Keratinocyte (primary cell): ENCODE measurements around the gene SLC41A3. TPM values are rescaled to one million over a fixed set of nuclear protein-coding genes. Genes with fewer than 3 reads are reported as not detected.

ENCODE experiments used
- DNase-seq: peaks from one replicate; pipeline ENCODE4 v3.0.0-alpha.2; 2011; ENCODE audit warnings: low read depth, missing footprints, low spot score
- FAIRE-seq: peaks from 2 replicates; lab custom pipeline; 2011; peaks lifted over from hg19 to GRCh38; lab: Jason Lieb, UNC
- H2AFZ ChIP-seq: 2 replicates; pipeline ENCODE4 v1.6.0; 2012; ENCODE audit warnings: low read length, control low read depth, inconsistent platforms; ENCODE audit not compliant: control insufficient read depth
- H3K27ac ChIP-seq: 2 replicates; pipeline ENCODE4 v1.5.1; 2011; ENCODE audit warnings: low read length; ENCODE audit not compliant: control insufficient read depth, insufficient read depth
- H3K27me3 ChIP-seq: 3 replicates; pipeline ENCODE4 v1.6.0; 2011; ENCODE audit warnings: low read length; ENCODE audit not compliant: control insufficient read depth, insufficient read depth; ENCODE audit errors: extremely low read depth
- H3K36me3 ChIP-seq, 2 experiments: 2 replicates in 1 of 2; 3 replicates in 1 of 2; pipeline ENCODE4 v1.5.1; 2011; ENCODE audit warnings: low read length in 2 of 2, mild to moderate bottlenecking in 1 of 2; ENCODE audit not compliant: control insufficient read depth in 2 of 2, insufficient read depth in 2 of 2; ENCODE audit errors: extremely low read depth in 1 of 2
- H3K4me1 ChIP-seq: 3 replicates; pipeline ENCODE4 v1.5.1; 2011; ENCODE audit warnings: low read length; ENCODE audit not compliant: control insufficient read depth, insufficient read depth; ENCODE audit errors: extremely low read depth
- H3K4me2 ChIP-seq: 3 replicates; pipeline ENCODE4 v1.6.0; 2011; ENCODE audit warnings: low read depth, low read length; ENCODE audit not compliant: control insufficient read depth, insufficient read depth; ENCODE audit errors: extremely low read depth
- H3K4me3 ChIP-seq, 3 experiments: fragments of 200-600 bp in 1 of 3; sonication (generic) in 1 of 3; 2 replicates in 2 of 3; 3 replicates in 1 of 3; pipeline ENCODE4 v1.5.1; 2011 to 2016; ENCODE audit warnings: low read length in 3 of 3, mild to moderate bottlenecking in 3 of 3, control low read depth in 2 of 3, inconsistent platforms in 1 of 3, low read depth in 1 of 3, mixed read lengths in 1 of 3, mixed run types in 1 of 3, moderate library complexity in 1 of 3; ENCODE audit not compliant: control insufficient read depth in 2 of 3, insufficient read depth in 2 of 3; ENCODE audit errors: extremely low read depth in 1 of 3
- H3K79me2 ChIP-seq: 2 replicates; pipeline ENCODE4 v1.6.0; 2012; ENCODE audit warnings: low read length; ENCODE audit not compliant: control insufficient read depth, insufficient read depth
- H3K9ac ChIP-seq: 3 replicates; pipeline ENCODE4 v1.6.0; 2011; ENCODE audit warnings: low read length; ENCODE audit not compliant: control insufficient read depth, insufficient read depth; ENCODE audit errors: extremely low read depth
- H3K9me1 ChIP-seq: 3 replicates; pipeline ENCODE4 v1.6.0; 2011; ENCODE audit warnings: low read length; ENCODE audit not compliant: control insufficient read depth, insufficient read depth; ENCODE audit errors: extremely low read depth
- H3K9me3 ChIP-seq: 2 replicates; pipeline ENCODE4 v1.5.1; 2012; ENCODE audit warnings: low read depth, low read length; ENCODE audit not compliant: control insufficient read depth
- H4K20me1 ChIP-seq: 3 replicates; pipeline ENCODE4 v1.6.0; 2011; ENCODE audit warnings: low read length; ENCODE audit not compliant: control insufficient read depth, insufficient read depth; ENCODE audit errors: extremely low read depth
- EZH2 ChIP-seq: IDR thresholded peaks from one replicate; pipeline ENCODE4 v1.6.1; 2012; ENCODE audit warnings: inconsistent platforms, mild to moderate bottlenecking, low read length, moderate library complexity
- dilution Hi-C: fragments of 300-500 bp; cut with MboI; formaldehyde crosslinking; loops from one replicate; pipeline ENCODE4 v1.7.0; 2020; ENCODE audit warnings: low sequenced_read_pairs; ENCODE audit not compliant: extremely low pct_ligation_motif_present
- polyA plus RNA-seq, 5 experiments: library from polyadenylated mRNA; depleted of rRNA in 3 of 5; stranded (reverse) in 3 of 5; stranded (forward) in 1 of 5; unstranded in 1 of 5; fragments of >200 nt; gene quantifications; 1 replicate in 1 of 5; 2 replicates in 3 of 5; 3 replicates in 1 of 5; pipeline versions ENCODE4 v1.2.1 to v1.2.3, GENCODE V29; 2011 to 2012; ENCODE audit warnings: missing spikeins in 2 of 5, low read depth in 1 of 5, low replicate concordance in 1 of 5
- TF ChIP-seq, protein P1 (sequence below), 3 experiments: IDR thresholded peaks in 1 of 3; conservative IDR thresholded peaks in 1 of 3; optimal IDR thresholded peaks in 1 of 3; 2 replicates in 2 of 3; 3 replicates in 1 of 3; pipeline versions ENCODE3 to v1.5.1; 2011; ENCODE audit warnings: low read length in 3 of 3, mild to moderate bottlenecking in 3 of 3, moderate library complexity in 2 of 3, control low read depth in 1 of 3, inconsistent platforms in 1 of 3; ENCODE audit not compliant: insufficient read depth in 2 of 3; ENCODE audit errors: extremely low read depth in 1 of 3

SLC41A3 gene
- polyA plus RNA-seq, 1 donor (not counting 4 experiments of a cell fraction or from before 2014, with no cell fraction given) = 30.2 TPM

DNA sequence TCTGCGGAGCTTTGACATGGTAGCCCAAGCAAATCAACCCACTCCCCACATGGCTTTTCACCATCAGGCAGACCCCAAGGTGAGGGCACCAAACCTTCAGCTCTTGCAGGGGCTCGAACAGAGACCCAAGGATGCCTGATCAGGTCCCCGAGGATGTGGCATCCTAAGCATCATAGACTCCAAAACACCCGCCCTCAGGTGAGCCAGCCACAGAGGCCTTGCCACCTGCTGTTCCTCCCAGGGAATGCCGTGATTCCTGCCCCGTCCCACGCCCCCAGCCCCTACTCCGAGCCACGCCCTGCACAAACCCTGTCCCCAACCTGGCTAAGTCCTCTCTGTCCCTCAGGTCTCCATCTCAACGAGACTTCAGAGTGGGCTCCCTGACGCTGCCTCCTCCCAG is 34.7 kb upstream of the SLC41A3 start:
- Histone ChIP-seq H3K9me3 (no peaks in the 10 kb centered on the region), H3K27ac (no peak overlapping the region), H3K9me1 (no peaks in the 10 kb centered on the region), H2AFZ (no peak overlapping the region), H3K79me2 (no peaks in the 10 kb centered on the region), H3K4me2 (no peak overlapping the region), H3K27me3 (peaks cover 6% of the 10 kb centered on the region), H4K20me1 (no peaks in the 10 kb centered on the region), H3K4me1 (no peaks in the 10 kb centered on the region), H3K36me3 (no peaks in the 10 kb centered on the region), H3K9ac (no peak overlapping the region), H3K4me3 (no peak overlapping the region)
- DNase-seq (no peak), FAIRE-seq (no peak)
- dilution Hi-C loops = no loop called here
- TF ChIP-seq, protein P1, sequence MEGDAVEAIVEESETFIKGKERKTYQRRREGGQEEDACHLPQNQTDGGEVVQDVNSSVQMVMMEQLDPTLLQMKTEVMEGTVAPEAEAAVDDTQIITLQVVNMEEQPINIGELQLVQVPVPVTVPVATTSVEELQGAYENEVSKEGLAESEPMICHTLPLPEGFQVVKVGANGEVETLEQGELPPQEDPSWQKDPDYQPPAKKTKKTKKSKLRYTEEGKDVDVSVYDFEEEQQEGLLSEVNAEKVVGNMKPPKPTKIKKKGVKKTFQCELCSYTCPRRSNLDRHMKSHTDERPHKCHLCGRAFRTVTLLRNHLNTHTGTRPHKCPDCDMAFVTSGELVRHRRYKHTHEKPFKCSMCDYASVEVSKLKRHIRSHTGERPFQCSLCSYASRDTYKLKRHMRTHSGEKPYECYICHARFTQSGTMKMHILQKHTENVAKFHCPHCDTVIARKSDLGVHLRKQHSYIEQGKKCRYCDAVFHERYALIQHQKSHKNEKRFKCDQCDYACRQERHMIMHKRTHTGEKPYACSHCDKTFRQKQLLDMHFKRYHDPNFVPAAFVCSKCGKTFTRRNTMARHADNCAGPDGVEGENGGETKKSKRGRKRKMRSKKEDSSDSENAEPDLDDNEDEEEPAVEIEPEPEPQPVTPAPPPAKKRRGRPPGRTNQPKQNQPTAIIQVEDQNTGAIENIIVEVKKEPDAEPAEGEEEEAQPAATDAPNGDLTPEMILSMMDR (optimal IDR thresholded peaks at IDR 0.05 in 1 of 3, IDR thresholded peaks at IDR 0.05 in 1 of 3, conservative IDR thresholded peaks at IDR 0.05 in 1 of 3; ENCODE audit: extremely low read depth in 1 of 3, insufficient read depth in 2 of 3, low read length in 3 of 3) = no peak
- TF ChIP-seq EZH2 = no peak

DNA sequence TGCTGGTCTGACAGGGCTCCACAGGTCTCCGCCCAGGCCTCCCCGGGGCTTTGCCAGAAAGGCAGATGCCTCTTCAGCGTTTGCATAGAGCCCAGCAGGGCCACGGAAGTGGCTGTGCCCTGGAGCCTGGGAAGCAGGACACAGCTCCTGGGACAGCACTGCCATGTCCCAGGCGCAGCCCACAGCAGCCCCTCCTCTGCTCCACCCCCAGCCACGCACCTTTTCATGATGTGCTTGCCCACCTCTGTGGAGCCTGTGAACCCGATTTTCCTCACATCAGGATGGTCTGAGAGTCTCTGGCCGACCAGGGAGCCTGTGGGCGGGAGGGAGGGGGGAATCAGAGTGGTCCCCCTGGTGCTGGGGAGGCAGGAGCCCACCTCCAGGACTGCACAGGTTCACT is 33.9 kb upstream of the SLC41A3 start:
- no peak overlapping the region for H3K9ac ChIP-seq
- FAIRE-seq (no peak), DNase-seq (no peak)
- H3K4me1 ChIP-seq = no peaks in the 10 kb centered on the region
- H3K4me3 ChIP-seq = no peak overlapping the region
- no peaks in the 10 kb centered on the region for H3K36me3 ChIP-seq
- no peaks in the 10 kb centered on the region for H4K20me1 ChIP-seq
- no peak overlapping the region for H3K4me2 ChIP-seq
- peaks cover 6% of the 10 kb centered on the region for H3K27me3 ChIP-seq
- H3K27ac ChIP-seq = no peak overlapping the region
- dilution Hi-C loops = no loop called here
- no peak for TF ChIP-seq EZH2
- TF ChIP-seq, protein P1 (optimal IDR thresholded peaks at IDR 0.05 in 1 of 3, IDR thresholded peaks at IDR 0.05 in 1 of 3, conservative IDR thresholded peaks at IDR 0.05 in 1 of 3; ENCODE audit: extremely low read depth in 1 of 3, insufficient read depth in 2 of 3, low read length in 3 of 3) = no peak
- H3K9me3 ChIP-seq = no peaks in the 10 kb centered on the region
- H3K9me1 ChIP-seq = no peaks in the 10 kb centered on the region
- H3K79me2 ChIP-seq = no peaks in the 10 kb centered on the region
- H2AFZ ChIP-seq = no peak overlapping the region
